COLO829 (cell line): Measurements from ENCODE around the gene DOCK4.

ENCODE experiments used
- DNase-seq: peaks from one replicate; pipeline ENCODE4 v3.0.0; 2012; ENCODE audit warnings: low spot score

The DOCK4 gene

GRCh38 chr7:111852081-111852480 lies 354.1 kb downstream of the DOCK4 start:
- DNase-seq, result no peak

GRCh38 chr7:111846898-111847297 lies 359.3 kb downstream of the DOCK4 start:
- no peak for DNase-seq

GRCh38 chr7:111845853-111846252 lies 360.3 kb downstream of the DOCK4 start:
- no peak for DNase-seq

GRCh38 chr7:111844904-111845671 lies 361.1 kb downstream of the DOCK4 start:
- DNase-seq, result no peak

- no peak for DNase-seq
These were observed 363.7 kb downstream of the DOCK4 start for GRCh38 chr7:111842491-111842890.

- no peak for DNase-seq
These were observed 364.5 kb downstream of the DOCK4 start for GRCh38 chr7:111841596-111842205.

GRCh38 chr7:111840528-111840927 lies 365.7 kb downstream of the DOCK4 start:
- no peak for DNase-seq

GRCh38 chr7:111839261-111839660 lies 366.9 kb downstream of the DOCK4 start:
- no peak for DNase-seq

GRCh38 chr7:111836592-111836991 lies 369.6 kb downstream of the DOCK4 start:
- no peak for DNase-seq

GRCh38 chr7:111835066-111835465 lies 371.1 kb downstream of the DOCK4 start:
- DNase-seq, result peak; percentile 81

GRCh38 chr7:111834367-111834766 lies 371.8 kb downstream of the DOCK4 start:
- no peak for DNase-seq

- DNase-seq, result peak; percentile 36
These were observed 372.7 kb downstream of the DOCK4 start for GRCh38 chr7:111833466-111833865.

GRCh38 chr7:111832174-111832573 lies 374.0 kb downstream of the DOCK4 start:
- no peak for DNase-seq

- DNase-seq, result no peak
These were observed 377.0 kb downstream of the DOCK4 start for GRCh38 chr7:111829221-111829620.

- DNase-seq, result peak; percentile 38
These were observed 378.2 kb downstream of the DOCK4 start for GRCh38 chr7:111827863-111828504.

- no peak for DNase-seq
These were observed 381.2 kb downstream of the DOCK4 start for GRCh38 chr7:111825046-111825445.

GRCh38 chr7:111823826-111824225 lies 382.4 kb downstream of the DOCK4 start:
- DNase-seq, result no peak

- DNase-seq, result no peak
These were observed 385.2 kb downstream of the DOCK4 start for GRCh38 chr7:111821046-111821445.

- no peak for DNase-seq
These were observed 385.6 kb downstream of the DOCK4 start for GRCh38 chr7:111820621-111821020.

- DNase-seq, result no peak
These were observed 386.1 kb downstream of the DOCK4 start for GRCh38 chr7:111820121-111820520.

- DNase-seq, result no peak
These were observed 390.8 kb downstream of the DOCK4 start for GRCh38 chr7:111815354-111815753.

GRCh38 chr7:111813306-111813705 lies 392.9 kb downstream of the DOCK4 start:
- no peak for DNase-seq

GRCh38 chr7:111806232-111806631 lies 400.0 kb downstream of the DOCK4 start:
- no peak for DNase-seq
